IPS-18c (cell line): Measurements from ENCODE around the gene VWF.

Experiments
- H3K4me3 ChIP-seq: 2 replicates; pipeline ENCODE4 v1.7.0; 2013; ENCODE audit warnings: low read depth, mild to moderate bottlenecking, low read length, moderate library complexity; ENCODE audit not compliant: insufficient read depth
- H3K9me3 ChIP-seq: one replicate; pipeline ENCODE4 v1.6.1; 2013; ENCODE audit warnings: mild to moderate bottlenecking, low read length, moderate library complexity; ENCODE audit not compliant: control insufficient read depth, insufficient read depth

The VWF gene

GRCh38 chr12:6072302-6072752 is 52.1 kb downstream of the VWF start:
- Histone ChIP-seq H3K4me3 (no peak overlapping the region), H3K9me3 (no peaks in the 10 kb centered on the region)

- H3K4me3 ChIP-seq: no peak overlapping the region
- H3K9me3 ChIP-seq: no peaks in the 10 kb centered on the region
Observed at GRCh38 chr12:6071589-6071988, 52.9 kb downstream of the VWF start.

- Histone ChIP-seq H3K9me3 (no peaks in the 10 kb centered on the region), H3K4me3 (no peak overlapping the region)
Observed at GRCh38 chr12:6070472-6071257, 53.8 kb downstream of the VWF start.

- H3K4me3 ChIP-seq: no peak overlapping the region
- H3K9me3 ChIP-seq: no peaks in the 10 kb centered on the region
Observed at GRCh38 chr12:6069437-6070093, 54.9 kb downstream of the VWF start.

- Histone ChIP-seq H3K4me3 (no peak overlapping the region), H3K9me3 (no peaks in the 10 kb centered on the region)
Observed at GRCh38 chr12:6068227-6068626, 56.2 kb downstream of the VWF start.

GRCh38 chr12:6067152-6067916 is 57.1 kb downstream of the VWF start:
- Histone ChIP-seq H3K4me3 (no peak overlapping the region), H3K9me3 (no peaks in the 10 kb centered on the region)

GRCh38 chr12:6066651-6067050 is 57.8 kb downstream of the VWF start:
- no peak overlapping the region for H3K4me3 ChIP-seq

GRCh38 chr12:6065863-6066199 is 58.6 kb downstream of the VWF start:
- no peak overlapping the region for H3K4me3 ChIP-seq

More at GRCh38 chr12:6066651-6067050, 57.8 kb downstream of the VWF start:
- no peaks in the 10 kb centered on the region for H3K9me3 ChIP-seq

GRCh38 chr12:6065131-6065862 is 59.2 kb downstream of the VWF start:
- Histone ChIP-seq H3K9me3 (no peaks in the 10 kb centered on the region), H3K4me3 (no peak overlapping the region)

More at GRCh38 chr12:6065863-6066199, 58.6 kb downstream of the VWF start:
- H3K9me3 ChIP-seq: no peaks in the 10 kb centered on the region

- H3K9me3 ChIP-seq: no peaks in the 10 kb centered on the region
- H3K4me3 ChIP-seq: no peak overlapping the region
Observed at GRCh38 chr12:6062757-6063735, 61.4 kb downstream of the VWF start.

- no peak overlapping the region for H3K4me3 ChIP-seq
- H3K9me3 ChIP-seq: no peaks in the 10 kb centered on the region
Observed at GRCh38 chr12:6062395-6062756, 62.1 kb downstream of the VWF start.

- Histone ChIP-seq H3K4me3 (no peak overlapping the region), H3K9me3 (no peaks in the 10 kb centered on the region)
Observed at GRCh38 chr12:6061660-6062059, 62.8 kb downstream of the VWF start.

- Histone ChIP-seq H3K4me3 (no peak overlapping the region), H3K9me3 (no peaks in the 10 kb centered on the region)
Observed at GRCh38 chr12:6059860-6060565, 64.5 kb downstream of the VWF start.

GRCh38 chr12:6059221-6059620 is 65.2 kb downstream of the VWF start:
- Histone ChIP-seq H3K9me3 (no peaks in the 10 kb centered on the region), H3K4me3 (no peak overlapping the region)

GRCh38 chr12:6058481-6059161 is 65.8 kb downstream of the VWF start:
- Histone ChIP-seq H3K9me3 (no peaks in the 10 kb centered on the region), H3K4me3 (no peak overlapping the region)
